Astrocyte of the spinal cord (primary cell): ENCODE data around the gene PRLHR.

Experiments used
- DNase-seq: peaks from one replicate; pipeline ENCODE4 v3.0.0; 2011; ENCODE audit warnings: low read depth, low spot score
- H3K4me3 ChIP-seq: 2 replicates; pipeline ENCODE4 v1.5.1; 2011; ENCODE audit warnings: low read depth, mild to moderate bottlenecking, low read length, moderate library complexity
- CTCF ChIP-seq: IDR thresholded peaks from 2 replicates; pipeline ENCODE4 v1.5.1; 2012; ENCODE audit warnings: low read depth, mild to moderate bottlenecking, low read length, inconsistent platforms
- in situ Hi-C: cut with HindIII; loops from 2 replicates; pipeline ENCODE4 v1.10.0; 2017; ENCODE audit warnings: low sequenced_read_pairs

PRLHR gene

GRCh38 chr10:118565301-118566075 lies 30.0 kb downstream of the PRLHR start:
- no peak overlapping the region for H3K4me3 ChIP-seq

GRCh38 chr10:118564652-118565051 lies 30.8 kb downstream of the PRLHR start:
- in situ Hi-C loops: no loop called here
- H3K4me3 ChIP-seq: no peak overlapping the region
- peak; percentile 29 for TF ChIP-seq CTCF
- DNase-seq: no peak

More at GRCh38 chr10:118565301-118566075, 30.0 kb downstream of the PRLHR start:
- DNase-seq: no peak
- no peak for TF ChIP-seq CTCF
- in situ Hi-C loops: no loop called here

GRCh38 chr10:118564114-118564513 lies 31.3 kb downstream of the PRLHR start:
- in situ Hi-C loops: no loop called here
- H3K4me3 ChIP-seq: no peak overlapping the region
- TF ChIP-seq CTCF: no peak
- DNase-seq: no peak

GRCh38 chr10:118563373-118563890 lies 32.0 kb downstream of the PRLHR start:
- in situ Hi-C loops: no loop called here
- DNase-seq: no peak
- no peak for TF ChIP-seq CTCF
- no peak overlapping the region for H3K4me3 ChIP-seq

GRCh38 chr10:118562851-118563250 lies 32.6 kb downstream of the PRLHR start:
- in situ Hi-C loops: no loop called here

GRCh38 chr10:118557946-118558345 lies 37.5 kb downstream of the PRLHR start:
- in situ Hi-C loops: no loop called here
- TF ChIP-seq CTCF: no peak
- H3K4me3 ChIP-seq: no peak overlapping the region
- no peak for DNase-seq

More at GRCh38 chr10:118562851-118563250, 32.6 kb downstream of the PRLHR start:
- no peak for DNase-seq
- TF ChIP-seq CTCF: no peak
- no peak overlapping the region for H3K4me3 ChIP-seq
